ENCODE data around the gene TMTC3.

Gene TMTC3

DNA sequence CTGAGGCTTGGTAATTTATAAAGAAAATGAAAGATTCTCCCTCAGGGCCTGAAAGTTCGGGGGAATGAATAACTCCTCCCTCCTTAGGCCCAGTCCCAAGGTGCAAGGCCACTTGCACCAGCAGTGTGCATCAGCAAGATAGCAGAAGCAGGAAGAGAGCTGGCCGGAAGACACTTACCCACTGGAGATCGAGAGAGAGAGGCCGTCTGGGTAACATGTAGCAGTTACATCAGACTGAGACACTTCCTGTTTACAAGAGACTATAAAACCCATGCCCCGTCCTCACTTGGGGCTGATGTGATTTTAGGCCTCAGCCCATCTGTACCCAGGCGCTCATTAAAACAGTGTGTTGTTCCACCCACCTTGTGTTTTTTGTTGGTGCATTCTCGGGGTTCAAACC is 85.2 kb downstream of the TMTC3 start:
- DNase-seq (ENCODE audit: low read depth in 3 of 3): no peak

GRCh38 chr12:88227871-88228270 is 85.8 kb downstream of the TMTC3 start:
- DNase-seq (ENCODE audit: low read depth in 3 of 3): no peak

- no peak for DNase-seq (ENCODE audit: low read depth in 3 of 3)
These were observed 86.6 kb downstream of the TMTC3 start for GRCh38 chr12:88228720-88229119.

DNA sequence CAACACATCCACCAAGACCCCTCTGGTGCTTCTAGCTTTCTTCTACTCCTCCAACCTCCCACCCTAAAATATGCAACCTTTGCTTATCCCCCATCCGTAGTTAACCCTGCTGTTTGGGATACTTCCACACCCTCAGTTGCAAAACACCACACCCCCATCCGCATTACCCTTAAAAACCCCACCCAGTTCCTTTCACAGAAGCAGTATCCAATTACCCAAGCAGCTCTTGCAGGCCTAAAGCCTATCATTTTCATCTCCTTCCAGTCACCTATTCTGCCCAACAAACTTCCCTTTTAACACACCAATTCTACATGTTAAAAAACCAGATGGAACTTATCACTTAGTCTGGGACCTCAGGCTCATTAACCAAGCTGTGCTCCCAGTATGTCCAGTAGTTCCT is 88.2 kb downstream of the TMTC3 start:
- DNase-seq (ENCODE audit: low read depth in 3 of 3): no peak

DNA sequence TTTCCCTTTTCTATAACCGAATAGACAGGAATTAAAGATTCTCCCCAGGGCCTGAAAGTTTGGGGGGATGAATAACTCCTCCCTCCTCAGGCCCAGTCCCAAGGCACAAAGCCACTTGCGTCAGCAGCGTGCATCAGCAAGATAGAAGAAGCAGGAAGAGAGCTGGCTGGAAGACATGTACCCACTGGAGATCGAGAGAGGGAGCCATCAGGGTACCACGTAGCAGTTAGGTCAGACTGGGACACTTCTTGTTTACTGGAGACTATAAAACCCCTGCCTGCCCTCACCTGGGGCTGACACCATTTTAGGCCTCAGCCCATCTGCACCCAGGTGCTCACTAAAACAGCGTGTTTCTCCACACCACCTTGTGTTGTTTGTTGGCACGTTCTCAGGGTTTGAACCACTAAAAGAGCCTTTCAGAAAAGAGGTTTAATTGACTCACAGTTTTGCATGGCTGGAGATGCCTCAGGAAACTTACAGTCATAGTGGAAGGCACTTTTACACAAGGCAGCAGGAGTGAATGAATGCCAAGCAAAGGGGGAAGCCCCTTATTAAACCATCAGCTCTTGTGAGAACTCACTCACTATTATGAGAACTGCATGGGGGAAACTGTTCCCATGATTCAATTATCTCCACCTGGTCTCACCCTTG is 93.2 kb downstream of the TMTC3 start:
- DNase-seq (ENCODE audit: low read depth in 3 of 3): peak in 1 of 3 donors; percentile 32

GRCh38 chr12:88237954-88238353 is 95.8 kb downstream of the TMTC3 start:
- no peak for DNase-seq (ENCODE audit: low read depth in 3 of 3)

DNA sequence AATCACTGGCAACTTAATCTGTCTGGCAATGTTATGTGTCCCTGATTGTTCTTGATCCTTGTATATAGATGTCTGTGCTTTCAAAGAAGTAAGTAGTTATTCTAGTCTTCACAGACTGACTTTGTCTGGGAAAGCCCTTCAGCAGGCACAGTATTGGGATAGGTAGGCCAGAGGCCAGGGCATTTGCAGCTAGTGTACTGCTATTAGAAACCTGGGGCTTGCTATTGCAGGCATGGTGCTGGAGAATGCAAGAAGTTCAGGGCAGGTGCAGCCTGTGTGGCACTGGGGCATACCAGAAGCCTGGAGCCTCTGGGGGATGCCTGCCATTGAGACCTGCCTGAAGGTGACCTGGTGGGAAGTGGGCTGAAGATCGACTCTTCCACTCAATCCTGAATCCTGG is 96.3 kb downstream of the TMTC3 start:
- DNase-seq (ENCODE audit: low read depth in 3 of 3): no peak

DNA sequence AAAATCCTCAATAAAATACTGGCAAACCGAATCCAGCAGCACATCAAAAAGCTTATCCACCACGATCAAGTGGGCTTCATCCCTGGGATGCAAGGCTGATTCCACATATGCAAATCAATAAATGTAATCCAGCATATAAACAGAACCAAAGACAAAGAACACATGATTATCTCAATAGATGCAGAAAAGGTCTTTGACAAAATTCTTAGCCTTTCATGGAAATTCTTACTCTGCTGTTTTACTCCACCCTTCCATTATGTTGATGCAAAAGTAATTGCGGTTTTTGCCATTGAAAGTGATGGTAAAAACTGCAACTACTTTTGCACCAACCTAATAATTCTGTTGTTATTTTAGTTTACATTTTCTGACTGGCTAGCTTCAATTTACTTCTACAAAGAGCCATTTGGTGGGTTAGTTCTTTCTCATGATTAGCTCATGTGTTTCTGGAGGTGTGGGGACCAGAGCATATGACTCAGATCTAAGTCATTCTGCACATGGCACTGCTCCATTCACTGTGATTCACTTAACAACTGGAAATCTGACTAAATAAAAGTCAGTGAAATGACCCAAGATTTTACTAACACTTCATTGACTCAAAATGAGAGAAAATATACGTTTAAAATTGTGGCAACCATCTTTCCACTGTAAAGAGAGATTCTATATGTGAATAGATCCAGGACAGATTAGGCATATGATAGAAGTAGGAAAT is 99.9 kb downstream of the TMTC3 start:
- DNase-seq (ENCODE audit: low read depth in 3 of 3): no peak

DNA sequence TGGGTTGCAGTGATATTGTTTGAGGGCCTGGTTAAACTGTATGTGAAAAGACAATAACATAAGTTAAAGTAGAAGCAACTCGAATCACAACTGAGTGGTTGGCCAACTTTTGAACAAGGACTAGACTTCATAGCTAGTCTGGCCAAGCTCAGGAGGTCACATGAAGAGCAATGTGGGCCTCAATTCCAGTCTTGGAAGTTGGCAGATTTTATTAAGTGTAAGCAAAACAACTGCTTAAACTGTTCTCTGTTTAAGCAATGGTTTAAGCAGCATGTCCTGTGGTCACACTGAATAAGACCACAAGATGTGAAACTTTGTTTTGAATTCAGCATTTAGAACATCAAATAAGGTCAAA is 100.4 kb downstream of the TMTC3 start:
- DNase-seq (ENCODE audit: low read depth in 3 of 3): no peak

DNA sequence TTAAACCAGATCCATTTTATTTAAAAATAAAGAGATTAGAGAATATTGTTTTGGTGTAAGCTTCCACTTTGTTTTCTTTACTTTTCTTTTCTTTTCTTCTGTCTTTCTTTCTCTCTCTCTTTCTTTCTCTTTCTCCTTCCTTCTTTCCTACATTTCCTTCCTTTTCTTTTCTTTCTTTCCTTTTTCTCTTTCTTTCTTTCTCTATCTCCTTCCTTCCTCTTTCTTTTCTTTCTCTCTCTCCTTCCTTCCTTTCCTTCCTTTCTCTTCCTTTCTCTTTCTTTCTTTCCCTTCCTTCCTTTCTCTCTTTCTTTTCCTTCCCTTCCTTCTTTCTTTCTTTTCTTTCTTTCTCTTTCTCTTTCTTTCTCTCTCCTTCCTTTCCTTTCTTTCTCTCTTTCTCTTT is 100.8 kb downstream of the TMTC3 start:
- DNase-seq (ENCODE audit: low read depth in 3 of 3): no peak

DNA sequence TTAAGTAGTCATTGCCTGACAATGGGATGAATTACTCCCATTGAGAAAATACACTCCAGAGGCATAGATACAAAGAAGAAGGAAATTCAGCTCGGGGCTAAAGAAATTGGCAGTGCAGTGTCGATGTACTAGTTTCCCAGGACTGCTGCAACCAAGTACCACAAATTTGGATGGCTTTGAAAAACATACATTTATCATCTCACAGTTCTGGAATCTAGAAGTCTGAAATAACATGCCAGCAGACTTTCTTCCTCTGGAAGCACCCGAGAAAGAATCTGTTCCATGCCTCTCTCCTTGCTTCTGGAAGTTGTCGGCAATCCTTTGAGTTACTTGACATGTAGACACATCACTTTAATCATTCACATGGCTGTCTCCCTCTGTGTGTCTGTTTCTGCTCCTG is 101.9 kb downstream of the TMTC3 start:
- DNase-seq (ENCODE audit: low read depth in 3 of 3): no peak

DNA sequence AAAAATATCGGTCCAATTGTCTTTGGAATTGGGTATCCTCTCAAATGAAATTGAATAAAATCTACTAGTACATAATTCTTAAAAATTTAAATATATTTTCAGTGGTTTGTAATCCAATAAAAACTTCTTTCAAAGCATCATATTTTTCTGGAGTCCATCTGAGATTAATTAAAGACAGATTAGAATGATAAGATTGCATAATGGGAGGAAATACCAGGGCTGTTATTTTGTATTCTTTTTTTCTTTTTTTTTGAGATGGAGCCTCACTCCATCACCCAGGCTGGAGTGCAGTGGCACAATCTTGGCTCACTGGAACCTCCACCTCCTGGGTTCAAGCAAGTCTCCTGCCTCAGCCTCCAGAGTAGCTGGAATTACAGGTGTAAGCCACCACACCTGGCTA is 103.8 kb downstream of the TMTC3 start:
- no peak for DNase-seq (ENCODE audit: low read depth in 3 of 3)

- DNase-seq (ENCODE audit: low read depth in 3 of 3): no peak
These were observed 105.1 kb downstream of the TMTC3 start for GRCh38 chr12:88247241-88247643.

DNA sequence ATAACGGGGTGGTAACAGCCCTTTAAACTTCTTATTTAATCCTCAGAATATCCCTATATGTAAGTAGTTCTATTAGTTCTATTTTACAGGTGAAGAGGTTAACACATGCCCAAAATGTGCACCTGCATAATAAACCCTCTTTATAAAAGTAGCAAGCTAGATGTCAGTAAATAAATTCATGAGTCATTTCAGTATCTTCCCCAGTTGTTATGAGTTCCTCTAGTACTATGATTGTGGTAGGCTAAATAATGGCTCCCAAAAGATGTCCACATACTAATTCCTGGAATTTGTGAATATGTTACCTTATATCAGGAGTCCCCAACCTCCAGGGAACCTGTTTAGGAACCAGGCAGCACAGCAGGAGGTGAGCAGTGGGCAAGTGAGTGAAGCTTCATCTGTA is 106.5 kb downstream of the TMTC3 start:
- DNase-seq (ENCODE audit: low read depth in 3 of 3): no peak
